ENCODE results near the gene CALHM5.

GRCh38 chr6:116507324-116507723 lies 4.1 kb upstream of the CALHM5 start:
- TF ChIP-seq CTCF (IDR thresholded peaks at IDR 0.05) (no peak), POLR2AphosphoS5 (IDR thresholded peaks at IDR 0.05) (no peak), EP300 (IDR thresholded peaks at IDR 0.05) (no peak)
